Peyer's patch (tissue), 4 donors: Measurements from ENCODE around the gene ARSI. TPM values are rescaled to one million over a fixed set of nuclear protein-coding genes. Genes with fewer than 3 reads are reported as not detected.

Experiments
- DNase-seq, 3 donors: peaks; one replicate each; pipeline ENCODE4 v3.0.0-alpha.2; 2017 to 2019
- H3K27ac ChIP-seq, 4 donors: fragments of 200-600 bp; sonication (generic); one replicate each; pipeline ENCODE4 v1.5.1; 2016 to 2019
- H3K27me3 ChIP-seq, 2 donors: fragments of 200-600 bp; sonication (generic); one replicate each; pipeline ENCODE4 v1.5.1; 2019
- H3K36me3 ChIP-seq, 3 donors: fragments of 200-600 bp; sonication (generic); one replicate each; pipeline ENCODE4 v1.5.1; 2016 to 2019
- H3K4me1 ChIP-seq, 4 donors: fragments of 200-600 bp; sonication (generic); one replicate each; pipeline ENCODE4 v1.5.1; 2016 to 2019
- H3K4me3 ChIP-seq, 4 donors: fragments of 200-600 bp; sonication (generic); 1 replicate in 3 of 4; 2 replicates in 1 of 4; pipeline ENCODE4 v1.5.1; 2016 to 2019; ENCODE audit warnings: mild to moderate bottlenecking in 1 of 4
- H3K9me3 ChIP-seq, 4 donors: fragments of 200-600 bp; sonication (generic); one replicate each; pipeline ENCODE4 v1.5.1; 2016 to 2019; ENCODE audit warnings: mild to moderate bottlenecking in 1 of 4
- CTCF ChIP-seq, 6 experiments: fragments of 450-650 bp in 4 of 6; fragments of 200-600 bp in 2 of 6; sonication (generic) in 1 of 6; IDR thresholded peaks; one replicate each; pipeline ENCODE4 v1.5.1; 2017 to 2019; ENCODE audit warnings: antibody characterized with exemption in 6 of 6, mild to moderate bottlenecking in 3 of 6, moderate library complexity in 1 of 6
- POLR2A ChIP-seq, 2 donors: fragments of 450-650 bp; IDR thresholded peaks; one replicate each; pipeline ENCODE4 v1.5.1; 2017; ENCODE audit warnings: antibody characterized with exemption in 2 of 2, mild to moderate bottlenecking in 2 of 2, moderate library complexity in 2 of 2
- total RNA-seq, 4 donors: library from RNA; depleted of rRNA; stranded (reverse); fragments of >200 nt; gene quantifications; one replicate each; pipeline ENCODE4 v1.1.0, GENCODE V29; 2016

The ARSI gene
- total RNA-seq, 4 donors from 2014 or later = not detected

GRCh38 chr5:150279330-150280020 is 23.2 kb downstream of the ARSI start:
- Histone ChIP-seq H3K9me3 (no peaks in the 10 kb centered on the region), H3K27ac (no peak overlapping the region), H3K27me3 (no peaks in the 10 kb centered on the region), H3K4me3 (no peak overlapping the region), H3K36me3 (no peaks in the 10 kb centered on the region), H3K4me1 (no peaks in the 10 kb centered on the region)
- no peak for TF ChIP-seq POLR2A (IDR thresholded peaks at IDR 0.05)
- no peak for TF ChIP-seq CTCF (IDR thresholded peaks at IDR 0.05)
- no peak for DNase-seq

GRCh38 chr5:150278916-150279315 is 23.8 kb downstream of the ARSI start:
- no peaks in the 10 kb centered on the region for H3K36me3 ChIP-seq
- no peak overlapping the region for H3K4me3 ChIP-seq
- no peak for DNase-seq
- H3K27ac ChIP-seq = no peak overlapping the region
- no peaks in the 10 kb centered on the region for H3K27me3 ChIP-seq
- no peaks in the 10 kb centered on the region for H3K9me3 ChIP-seq
- TF ChIP-seq CTCF (IDR thresholded peaks at IDR 0.05) (no peak), POLR2A (IDR thresholded peaks at IDR 0.05) (no peak)
- no peaks in the 10 kb centered on the region for H3K4me1 ChIP-seq

- DNase-seq = no peak
- no peak for TF ChIP-seq CTCF (IDR thresholded peaks at IDR 0.05)
- no peak for TF ChIP-seq POLR2A (IDR thresholded peaks at IDR 0.05)
- Histone ChIP-seq H3K27me3 (no peaks in the 10 kb centered on the region), H3K4me3 (no peak overlapping the region), H3K4me1 (no peaks in the 10 kb centered on the region), H3K9me3 (no peaks in the 10 kb centered on the region), H3K27ac (no peak overlapping the region), H3K36me3 (no peaks in the 10 kb centered on the region)
These were observed 24.5 kb downstream of the ARSI start for GRCh38 chr5:150278046-150278730.

- TF ChIP-seq POLR2A (IDR thresholded peaks at IDR 0.05) (no peak), CTCF (IDR thresholded peaks at IDR 0.05) (no peak)
- Histone ChIP-seq H3K4me1 (no peaks in the 10 kb centered on the region), H3K4me3 (no peak overlapping the region), H3K9me3 (no peaks in the 10 kb centered on the region), H3K27ac (no peak overlapping the region), H3K27me3 (no peaks in the 10 kb centered on the region), H3K36me3 (no peaks in the 10 kb centered on the region)
- no peak for DNase-seq
These were observed 25.7 kb downstream of the ARSI start for GRCh38 chr5:150277043-150277442.

GRCh38 chr5:150274811-150275210 is 27.9 kb downstream of the ARSI start:
- TF ChIP-seq CTCF (IDR thresholded peaks at IDR 0.05) = no peak
- no peak for TF ChIP-seq POLR2A (IDR thresholded peaks at IDR 0.05)
- Histone ChIP-seq H3K4me3 (no peak overlapping the region), H3K9me3 (no peaks in the 10 kb centered on the region), H3K36me3 (no peaks in the 10 kb centered on the region), H3K27ac (no peak overlapping the region), H3K27me3 (no peaks in the 10 kb centered on the region), H3K4me1 (no peaks in the 10 kb centered on the region)
- DNase-seq = no peak
